ENCODE data around the gene ATP10B.
"Not testable (repeated sequence)": the region's sequence is repeated elsewhere in the genome, so short reads cannot be mapped to it uniquely, and the experiment has no call there.

Gene ATP10B, protein sequence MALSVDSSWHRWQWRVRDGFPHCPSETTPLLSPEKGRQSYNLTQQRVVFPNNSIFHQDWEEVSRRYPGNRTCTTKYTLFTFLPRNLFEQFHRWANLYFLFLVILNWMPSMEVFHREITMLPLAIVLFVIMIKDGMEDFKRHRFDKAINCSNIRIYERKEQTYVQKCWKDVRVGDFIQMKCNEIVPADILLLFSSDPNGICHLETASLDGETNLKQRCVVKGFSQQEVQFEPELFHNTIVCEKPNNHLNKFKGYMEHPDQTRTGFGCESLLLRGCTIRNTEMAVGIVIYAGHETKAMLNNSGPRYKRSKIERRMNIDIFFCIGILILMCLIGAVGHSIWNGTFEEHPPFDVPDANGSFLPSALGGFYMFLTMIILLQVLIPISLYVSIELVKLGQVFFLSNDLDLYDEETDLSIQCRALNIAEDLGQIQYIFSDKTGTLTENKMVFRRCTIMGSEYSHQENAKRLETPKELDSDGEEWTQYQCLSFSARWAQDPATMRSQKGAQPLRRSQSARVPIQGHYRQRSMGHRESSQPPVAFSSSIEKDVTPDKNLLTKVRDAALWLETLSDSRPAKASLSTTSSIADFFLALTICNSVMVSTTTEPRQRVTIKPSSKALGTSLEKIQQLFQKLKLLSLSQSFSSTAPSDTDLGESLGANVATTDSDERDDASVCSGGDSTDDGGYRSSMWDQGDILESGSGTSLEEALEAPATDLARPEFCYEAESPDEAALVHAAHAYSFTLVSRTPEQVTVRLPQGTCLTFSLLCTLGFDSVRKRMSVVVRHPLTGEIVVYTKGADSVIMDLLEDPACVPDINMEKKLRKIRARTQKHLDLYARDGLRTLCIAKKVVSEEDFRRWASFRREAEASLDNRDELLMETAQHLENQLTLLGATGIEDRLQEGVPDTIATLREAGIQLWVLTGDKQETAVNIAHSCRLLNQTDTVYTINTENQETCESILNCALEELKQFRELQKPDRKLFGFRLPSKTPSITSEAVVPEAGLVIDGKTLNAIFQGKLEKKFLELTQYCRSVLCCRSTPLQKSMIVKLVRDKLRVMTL (N-terminal part only)

DNA sequence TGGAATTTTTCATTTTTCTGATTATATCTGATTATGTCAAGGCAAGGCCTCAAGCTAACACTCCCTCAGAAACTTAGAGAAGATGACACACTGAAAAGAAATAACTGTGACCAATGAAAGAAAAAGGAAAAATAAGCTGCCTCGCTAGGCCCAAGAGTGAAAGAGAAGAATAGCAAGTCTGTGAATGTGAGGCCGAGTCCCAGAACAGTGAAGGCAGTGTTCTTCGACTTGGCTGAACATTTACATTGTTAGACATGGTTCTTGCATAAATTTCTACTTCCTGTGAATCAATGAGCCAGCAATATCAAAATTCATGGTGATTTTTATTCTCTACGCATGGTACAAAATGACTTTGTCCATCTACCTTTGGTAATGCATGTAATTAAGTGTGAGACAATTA is at the start of gene ATP10B:
TSS of gene ATP10B (minus strand) at position 163 of the 400 bp plus-strand sequence. CDS start 164,137 bp downstream, outside the sequence.
- DNase-seq = no peak

DNA sequence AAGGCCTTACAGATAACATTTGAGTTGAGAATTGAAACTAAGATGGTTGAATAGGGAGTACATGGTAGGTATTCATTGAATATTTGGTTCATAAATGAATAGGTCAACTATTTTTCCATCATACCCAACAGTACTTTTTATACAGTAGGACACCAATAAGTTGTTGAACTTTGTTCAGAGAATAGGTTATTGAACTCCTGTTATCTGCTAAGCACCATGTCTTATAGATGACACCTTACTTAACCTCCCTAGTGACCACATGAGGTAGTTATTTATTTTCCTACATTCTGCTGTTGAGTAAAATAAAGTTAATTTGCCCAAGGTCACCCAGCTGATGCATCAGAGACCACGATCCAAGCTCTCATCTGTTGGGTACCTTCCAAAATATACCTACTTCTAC is 49.6 kb upstream of the ATP10B start:
- no peak for DNase-seq

DNA sequence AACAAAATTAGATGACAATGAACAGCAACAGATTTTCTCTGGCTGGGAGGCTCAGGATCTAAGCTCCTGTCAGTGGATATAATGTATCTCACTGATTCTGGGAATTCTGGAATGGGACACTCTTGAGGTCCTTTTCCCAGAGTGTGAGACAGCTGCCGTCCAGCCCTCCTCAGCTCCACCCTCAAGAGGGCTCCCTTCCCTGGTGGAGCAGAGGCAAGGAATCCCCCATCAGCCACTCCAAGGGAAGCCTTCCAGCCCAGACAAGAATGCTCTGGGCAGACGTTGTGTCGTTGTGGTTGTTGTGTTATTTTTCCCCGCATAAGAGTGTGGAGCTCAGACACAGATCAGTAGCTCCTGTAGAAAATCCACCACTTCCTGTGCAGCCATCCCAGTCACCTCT is 47.7 kb upstream of the ATP10B start:
- DNase-seq = no peak

DNA sequence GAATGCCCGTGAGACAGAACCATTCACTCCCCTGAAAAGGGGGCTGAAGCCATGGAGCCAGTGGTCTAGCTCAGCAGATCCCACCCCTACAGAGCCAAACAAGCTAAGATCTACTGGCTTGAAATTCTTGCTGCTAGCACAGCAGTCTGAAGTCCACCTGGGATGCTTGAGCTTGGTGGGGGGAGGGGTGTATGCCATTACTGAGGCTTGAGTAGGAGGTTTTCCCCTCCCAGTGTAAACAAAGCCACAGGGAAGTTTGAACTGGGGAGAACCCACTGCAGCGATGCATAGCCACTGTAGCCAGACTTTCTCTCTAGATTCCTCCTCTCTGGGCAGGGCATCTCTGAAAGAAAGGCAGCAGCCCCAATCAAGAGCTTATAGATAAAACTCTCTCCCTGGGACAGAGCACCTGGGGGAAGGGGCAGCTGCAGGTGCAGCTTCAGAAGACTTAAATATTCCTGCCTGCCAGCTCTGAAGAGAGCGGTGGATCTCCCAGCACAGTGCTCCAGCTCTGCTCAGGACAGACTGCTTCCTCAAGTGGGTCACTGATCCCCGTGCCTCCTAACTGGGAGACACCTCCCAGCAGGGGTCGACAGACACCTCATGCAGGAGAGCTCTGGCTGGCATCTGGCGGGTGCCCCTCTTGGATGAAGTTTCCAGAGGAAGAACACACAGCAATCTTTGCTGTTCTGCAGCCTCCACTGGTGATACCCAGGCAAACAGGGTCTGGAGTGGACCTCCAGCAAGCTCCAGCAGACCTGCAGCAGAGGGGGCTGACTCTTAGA is 41.4 kb upstream of the ATP10B start:
- not testable (repeated sequence) for DNase-seq

DNA sequence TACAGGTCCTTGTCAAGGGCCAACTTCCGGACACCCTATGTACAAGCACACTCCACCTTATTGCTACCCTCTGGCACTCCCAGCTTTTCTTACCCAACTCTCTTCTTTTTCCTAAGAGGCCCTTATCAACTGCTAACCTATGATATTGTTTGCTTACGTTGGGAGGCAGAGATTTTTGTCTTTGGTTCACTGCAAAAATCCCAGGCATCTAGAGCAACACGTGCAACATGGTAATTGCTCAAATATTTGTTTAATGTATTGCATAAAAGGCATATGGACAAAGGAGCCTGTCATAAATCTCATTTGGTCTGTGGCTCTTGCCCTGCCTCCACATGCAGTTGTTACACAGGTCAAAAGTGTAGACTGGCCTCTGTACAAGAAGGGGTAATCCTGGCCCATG is 35.8 kb upstream of the ATP10B start:
- DNase-seq = no peak

DNA sequence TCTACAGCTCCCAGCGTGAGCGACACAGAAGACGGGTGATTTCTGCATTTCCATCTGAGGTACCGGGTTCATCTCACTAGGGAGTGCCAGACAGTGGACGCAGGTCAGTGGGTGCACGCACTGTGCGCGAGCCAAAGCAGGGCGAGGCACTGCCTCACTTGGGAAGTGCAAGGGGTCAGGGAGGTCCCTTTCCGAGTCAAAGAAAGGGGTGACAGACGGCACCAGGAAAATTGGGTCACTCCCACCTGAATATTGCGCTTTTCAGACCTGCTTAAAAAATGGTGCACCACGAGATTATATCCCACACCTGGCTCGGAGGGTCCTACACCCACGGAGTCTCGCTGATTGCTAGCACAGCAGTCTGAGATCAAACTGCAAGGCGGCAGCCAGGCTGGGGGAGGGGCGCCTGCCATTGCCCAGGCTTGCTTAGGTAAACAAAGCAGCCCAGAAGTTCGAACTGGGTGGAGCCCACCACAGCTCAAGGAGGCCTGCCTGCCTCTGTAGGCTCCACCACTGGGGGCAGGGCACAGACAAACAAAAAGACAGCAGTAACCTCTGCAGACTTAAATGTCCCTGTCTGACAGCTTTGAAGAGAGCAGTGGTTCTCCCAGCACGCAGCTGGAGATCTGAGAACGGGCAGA is 21.7 kb upstream of the ATP10B start:
- not testable (repeated sequence) for DNase-seq

DNA sequence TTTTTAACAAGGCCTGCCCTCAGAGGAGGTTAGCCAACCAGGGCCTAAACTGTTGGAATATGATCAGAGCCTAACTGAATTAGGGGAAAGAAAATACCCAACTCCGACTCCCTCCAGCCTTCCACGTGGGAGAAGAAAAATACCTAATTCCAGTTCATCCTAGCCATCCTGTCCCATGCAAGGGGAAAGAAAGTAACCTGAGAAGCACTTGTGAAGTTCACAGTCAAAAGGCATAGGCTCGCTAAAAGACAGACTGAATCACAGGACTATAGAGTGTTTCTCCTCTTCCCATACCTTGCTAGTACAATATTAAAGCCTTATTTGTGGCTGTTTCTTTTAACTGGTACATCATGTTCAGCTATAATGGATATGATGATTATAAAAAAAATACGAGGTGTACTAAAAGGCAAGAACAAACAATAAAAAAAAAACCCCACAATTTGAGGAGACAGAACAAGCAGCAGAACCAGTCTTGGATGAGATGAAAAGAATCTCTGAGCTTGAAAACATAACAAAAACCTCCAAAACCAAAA is 18.0 kb upstream of the ATP10B start:
- DNase-seq = no peak

DNA sequence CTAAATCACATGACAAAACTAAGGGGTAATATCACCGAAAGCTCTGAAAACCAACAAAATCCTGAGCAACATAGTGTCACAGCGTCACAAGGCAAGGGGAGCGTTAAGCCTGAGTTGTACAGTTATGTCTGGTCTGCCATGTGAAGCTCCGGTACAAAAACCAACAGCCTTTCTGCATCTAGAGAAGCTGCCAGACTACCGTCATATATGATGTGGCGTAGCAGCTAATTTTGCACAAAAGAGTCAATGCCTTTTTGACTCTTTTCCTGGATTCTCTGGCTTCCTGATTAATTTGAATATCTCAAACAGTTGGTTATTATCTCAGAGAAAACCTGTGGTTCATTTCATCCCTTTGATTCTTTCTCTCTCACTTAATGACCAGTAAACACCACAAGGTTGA is 16.0 kb upstream of the ATP10B start:
- no peak for DNase-seq

DNA sequence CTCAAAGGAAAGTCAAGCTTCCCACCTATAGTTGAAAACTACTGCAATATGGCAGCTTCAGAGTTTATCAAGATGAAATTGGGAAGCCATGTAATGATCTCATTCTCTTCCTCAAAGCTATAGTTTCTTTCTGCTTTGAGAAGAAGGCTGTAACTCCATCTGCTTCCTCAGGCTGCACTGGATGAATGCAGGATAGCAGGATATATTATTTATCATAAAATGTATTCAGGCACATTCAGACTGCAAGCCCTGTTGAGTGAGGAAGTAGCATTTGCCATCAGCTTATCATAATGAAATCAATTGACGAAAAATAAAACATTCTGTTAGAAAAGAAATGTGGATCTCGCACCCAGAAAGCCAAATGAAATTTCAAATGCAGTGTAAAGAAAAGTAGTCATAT is 560 bp downstream of the ATP10B start:
- DNase-seq = no peak

DNA sequence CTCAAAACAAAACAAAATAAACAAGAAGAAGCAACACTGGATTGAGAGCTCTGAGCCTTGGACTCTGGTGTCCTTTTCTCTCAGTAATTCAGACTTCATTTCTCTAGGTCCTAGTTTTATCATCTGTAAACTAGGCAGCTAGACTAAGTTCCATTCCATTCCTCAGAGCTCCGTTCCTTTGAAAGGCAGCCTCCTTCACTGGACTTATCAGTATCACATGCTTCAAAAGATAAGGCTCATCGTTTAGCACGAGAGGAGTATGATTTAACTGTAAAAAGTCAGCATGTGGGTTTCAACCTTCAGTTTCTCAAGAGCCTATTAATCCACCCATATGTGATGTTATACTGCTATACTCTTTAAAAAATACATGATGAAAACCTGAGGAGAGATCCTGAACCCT is 1.6 kb downstream of the ATP10B start:
- DNase-seq = no peak

DNA sequence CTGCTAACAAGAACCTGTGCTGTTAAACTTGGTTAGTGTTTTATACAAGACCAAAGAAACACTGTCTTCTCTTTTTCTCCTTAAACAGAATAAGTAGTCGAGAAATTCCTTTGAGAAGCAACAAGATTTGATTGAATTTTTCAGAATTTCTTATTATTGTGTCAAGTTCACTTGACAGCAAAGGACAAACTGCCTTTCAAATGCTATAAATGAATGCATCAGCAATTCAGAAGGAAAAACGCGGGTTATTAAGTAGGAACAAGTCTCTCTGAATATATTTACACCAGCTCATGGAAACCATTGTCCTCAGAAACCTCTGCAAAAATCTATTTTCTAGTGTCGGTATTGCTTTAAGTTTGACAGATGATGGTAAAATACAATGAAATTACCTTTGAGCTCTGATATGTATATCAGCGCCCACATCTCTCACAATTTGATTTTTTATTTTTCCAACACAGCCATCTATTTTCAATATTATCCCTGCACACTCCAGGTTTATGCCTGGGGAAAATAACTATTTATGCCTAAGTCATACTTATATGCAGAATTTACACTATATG is 4.4 kb downstream of the ATP10B start:
- no peak for DNase-seq

DNA sequence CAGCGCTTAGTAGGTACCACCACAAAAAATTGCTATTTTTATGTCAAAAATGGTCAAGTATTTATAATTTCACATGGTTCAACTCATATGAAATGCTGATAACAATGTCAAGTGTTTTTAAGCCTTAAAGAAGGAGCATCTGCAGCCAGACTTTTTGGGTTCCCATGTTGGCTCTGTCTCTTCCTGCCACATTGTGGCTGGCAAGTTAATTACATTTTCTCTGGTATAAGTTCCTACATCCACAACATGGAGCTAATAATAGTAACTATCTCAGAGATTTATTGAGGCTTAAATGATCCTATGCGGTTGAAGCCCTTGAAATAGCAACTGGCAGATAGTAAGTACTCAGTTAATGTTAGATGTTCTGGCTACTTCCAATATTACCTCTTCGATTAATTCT is 5.4 kb downstream of the ATP10B start:
- no peak for DNase-seq

DNA sequence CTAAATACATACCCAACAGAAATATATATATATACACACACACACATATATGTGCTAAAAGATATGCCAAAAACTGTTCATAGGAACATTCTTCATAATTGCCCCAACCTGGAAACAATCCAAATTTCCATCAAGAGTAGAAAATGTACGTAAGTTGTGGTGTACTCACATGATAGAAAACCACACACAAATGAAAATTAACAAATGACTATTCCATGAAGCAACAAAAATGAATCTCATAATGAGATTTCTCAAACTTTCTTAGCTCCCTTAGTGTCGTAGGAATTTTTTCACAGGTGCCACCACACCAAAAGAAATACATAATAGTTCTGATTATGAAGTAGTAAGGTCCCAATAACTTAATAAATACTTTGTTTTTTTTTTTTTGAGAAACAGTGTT is 7.8 kb downstream of the ATP10B start:
- DNase-seq = no peak

DNA sequence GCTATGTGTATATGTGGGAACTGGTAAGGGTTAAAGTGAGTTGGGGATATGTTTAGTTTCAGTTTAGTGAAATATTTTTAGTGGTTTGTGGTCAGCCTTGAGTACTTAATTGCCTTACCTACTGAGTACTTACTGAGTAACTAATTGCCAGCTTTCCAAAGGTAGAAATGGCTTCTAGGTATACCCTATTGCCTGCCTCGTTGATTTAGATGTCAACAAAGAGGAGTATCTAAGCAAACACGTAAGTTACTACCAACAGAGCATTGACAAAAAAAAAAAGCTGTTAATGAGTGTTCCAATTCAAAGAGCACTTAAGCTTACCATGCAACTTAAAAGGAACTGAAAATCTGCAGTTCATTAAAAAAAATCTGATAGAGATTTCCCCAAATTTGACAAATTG is 8.8 kb downstream of the ATP10B start:
- DNase-seq = no peak

DNA sequence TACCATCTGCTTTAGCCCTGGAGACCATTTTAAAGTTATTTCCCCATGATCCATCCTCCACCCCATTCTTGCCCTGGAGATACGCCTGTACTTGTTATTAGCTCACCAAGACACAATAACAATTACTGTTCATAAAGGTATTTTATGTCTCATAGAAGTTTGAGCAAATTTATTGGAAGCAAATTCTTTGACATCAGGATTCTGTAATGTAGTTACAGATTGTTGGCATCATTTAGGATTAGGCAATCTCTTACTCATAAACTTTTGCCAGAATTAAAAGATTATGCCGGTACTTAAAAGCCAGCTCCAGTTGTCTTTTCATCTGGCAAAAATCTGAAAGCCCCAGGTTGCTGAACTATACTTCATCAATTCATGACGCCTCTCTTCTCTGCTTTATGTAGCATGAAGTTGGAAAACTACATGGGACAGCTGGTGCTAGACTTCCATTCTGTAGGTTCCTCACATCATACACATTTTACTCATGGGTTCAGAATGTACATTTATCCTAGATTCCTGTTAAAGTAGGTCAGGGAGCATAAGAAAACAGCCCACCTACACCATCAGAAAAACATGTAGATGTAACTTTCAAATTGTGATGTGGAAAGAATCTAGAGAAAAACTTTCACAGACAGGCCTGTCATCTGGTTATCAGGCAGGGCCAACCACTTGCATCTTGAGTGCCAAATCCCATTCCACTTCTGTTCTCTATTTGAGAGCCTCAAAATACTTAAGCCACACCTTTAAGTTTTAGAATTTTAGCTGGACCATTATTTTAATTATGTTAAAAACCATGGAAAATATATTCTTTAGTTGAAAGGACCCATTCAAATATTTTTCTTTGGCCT is 14.0 kb downstream of the ATP10B start:
- no peak for DNase-seq

DNA sequence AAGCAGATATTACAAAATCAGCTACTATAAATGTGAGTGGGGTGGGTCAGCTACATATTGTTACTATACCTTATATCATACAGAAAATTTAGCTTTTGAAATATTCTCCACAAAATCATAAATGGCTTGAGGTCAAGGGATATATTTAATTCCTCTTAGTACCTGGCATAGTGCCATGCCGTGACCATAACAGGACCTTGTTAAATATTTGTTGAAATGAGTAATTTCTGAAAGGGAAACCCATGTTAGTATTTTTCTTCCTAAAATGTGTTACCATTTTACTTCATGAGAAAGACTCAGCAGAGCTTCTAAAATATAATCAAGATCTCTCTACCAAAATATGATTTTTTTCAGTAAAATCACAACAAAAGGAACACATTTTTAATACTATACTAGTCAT is 14.8 kb downstream of the ATP10B start:
- no peak for DNase-seq

DNA sequence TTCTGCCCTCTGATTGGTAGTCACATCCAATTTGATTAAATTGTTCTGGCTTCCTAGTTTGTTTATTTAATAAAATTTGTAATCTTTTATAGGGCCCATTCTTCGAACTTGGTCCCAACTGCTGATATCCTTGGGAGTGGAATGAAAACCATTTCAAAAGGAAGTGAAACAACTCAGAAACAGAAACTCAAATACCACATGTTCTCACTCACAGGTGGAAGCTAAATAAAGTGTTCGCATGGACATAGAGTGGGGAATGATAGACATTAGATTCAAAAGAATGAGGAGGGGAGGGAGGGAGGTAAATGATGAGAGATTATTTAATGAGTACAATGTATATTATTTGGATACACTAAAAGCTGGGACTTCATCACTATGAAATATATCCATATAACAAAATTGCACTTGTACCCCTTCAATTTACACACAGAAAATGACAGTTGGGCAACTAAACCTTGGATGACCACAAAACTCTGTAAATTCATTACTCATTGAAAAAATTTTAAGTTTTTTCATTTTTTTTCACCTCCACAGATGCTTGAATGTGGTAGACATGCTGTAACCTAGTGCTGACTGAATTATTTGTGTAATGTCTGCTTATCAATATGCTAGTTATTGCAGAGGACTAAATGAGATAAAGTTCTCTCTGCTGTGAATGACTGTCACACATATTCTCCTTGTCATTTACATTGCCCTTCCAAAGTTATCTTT is 16.0 kb downstream of the ATP10B start:
- no peak for DNase-seq

DNA sequence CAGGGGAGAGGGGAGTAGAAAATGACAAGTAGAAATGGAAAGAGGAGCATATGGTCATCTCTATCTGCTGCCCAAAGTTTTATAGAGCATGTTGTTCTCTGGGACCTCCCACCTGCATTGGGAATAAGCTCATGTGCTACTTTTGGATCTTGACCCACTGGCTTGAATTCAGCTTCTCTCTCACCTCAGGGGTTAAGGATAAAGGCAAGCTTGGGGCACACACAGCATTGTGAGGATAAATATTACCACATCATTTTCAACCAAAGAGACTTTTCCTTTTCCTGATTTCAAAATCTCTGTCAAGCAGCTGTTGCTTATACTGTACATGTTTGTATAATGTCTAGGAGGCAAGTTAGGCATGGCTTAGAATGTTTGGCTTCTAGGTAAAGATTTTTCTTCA is 16.6 kb downstream of the ATP10B start:
- DNase-seq = peak; percentile 73 to 76

DNA sequence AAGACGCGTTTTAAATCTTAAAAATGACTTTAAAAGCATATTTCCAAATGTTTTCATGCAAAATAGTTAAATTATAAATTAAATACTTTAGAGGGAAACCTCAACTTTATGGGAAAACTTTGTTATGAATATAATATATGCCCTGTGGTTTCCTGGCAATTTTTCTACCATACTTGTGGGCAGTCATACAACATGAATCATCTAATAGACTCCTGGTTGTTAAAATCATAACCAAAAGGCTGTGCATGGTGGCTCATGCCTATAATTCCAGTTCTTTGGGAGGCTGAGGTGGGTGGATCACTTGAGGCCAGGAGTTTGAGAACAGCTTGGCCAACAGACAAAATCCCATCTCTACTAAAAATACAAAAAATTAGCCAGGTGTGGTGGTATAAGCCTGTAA is 18.2 kb downstream of the ATP10B start:
- DNase-seq = no peak

DNA sequence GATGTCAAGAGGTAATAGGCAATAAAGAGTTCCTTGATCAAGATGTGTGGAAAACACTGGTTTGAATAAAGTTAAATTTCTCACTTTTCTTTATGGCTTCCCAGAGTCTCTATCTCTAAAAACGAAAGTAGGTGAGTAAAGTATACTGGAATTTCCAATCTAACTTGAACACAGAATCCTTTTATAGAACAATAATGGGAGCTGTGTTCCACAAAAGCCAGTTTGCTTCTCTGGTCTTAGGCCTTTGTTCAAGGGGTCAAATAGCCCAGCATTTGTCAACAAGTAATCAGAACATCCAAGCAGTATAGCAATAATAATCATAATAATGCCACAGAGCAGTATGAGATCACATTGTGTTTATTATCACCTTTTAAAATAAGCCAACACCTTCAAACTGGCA is 20.2 kb downstream of the ATP10B start:
- no peak for DNase-seq
